Mesenteric fat pad (tissue), 1 donor: ENCODE measurements around the gene BRSK1. TPM values are rescaled to one million over a fixed set of nuclear protein-coding genes. Genes with fewer than 3 reads are reported as not detected.
A peak's percentile ranks its signal among the peaks of the same experiment; 100 is the strongest.
"Not testable (repeated sequence)": the region's sequence is repeated elsewhere in the genome, so short reads cannot be mapped to it uniquely, and the experiment has no call there.

Experiments used
- DNase-seq: peaks from one replicate; pipeline ENCODE4 v3.0.0-alpha.2; 2020; ENCODE audit warnings: low spot score
- total RNA-seq: library from RNA; stranded (reverse); fragmentation: NEBNext Ultra II Directional; extraction: Animal tissue kit (Norgen Biotek cat#: 25700); gene quantifications from one replicate; pipeline ENCODE4 v1.2.1, GENCODE V29; 2021
- donor health status: DM: yes; HTN: yes; CAD: no.

BRSK1 gene
- total RNA-seq, 1 donor from 2014 or later = 1.2 TPM

DNA sequence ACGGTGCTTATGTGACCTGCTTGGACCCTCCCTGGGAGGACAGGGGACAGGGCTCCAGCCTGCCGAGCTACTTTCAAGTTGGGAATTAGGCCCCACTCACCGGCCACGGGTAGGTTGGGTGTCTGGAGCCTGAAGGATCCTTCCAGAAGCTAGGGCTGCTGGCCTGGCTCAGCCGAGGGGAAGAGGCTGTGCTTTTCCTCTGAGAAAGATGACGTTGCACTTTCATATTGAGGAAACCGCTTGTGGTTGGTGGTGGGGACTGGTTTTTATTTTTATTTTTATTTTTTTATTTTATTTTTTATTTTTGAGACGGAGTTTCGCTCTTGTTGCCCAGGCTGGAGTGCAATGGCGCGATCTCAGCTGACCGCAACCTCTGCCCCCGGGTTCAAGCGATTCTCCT is 41.4 kb downstream of the BRSK1 start, which contains the start of gene TMEM150B:
TSS of gene TMEM150B (minus strand) at position 170 of the 400 bp plus-strand sequence. CDS start 4,305 bp downstream, outside the sequence.
- DNase-seq = no peak

DNA sequence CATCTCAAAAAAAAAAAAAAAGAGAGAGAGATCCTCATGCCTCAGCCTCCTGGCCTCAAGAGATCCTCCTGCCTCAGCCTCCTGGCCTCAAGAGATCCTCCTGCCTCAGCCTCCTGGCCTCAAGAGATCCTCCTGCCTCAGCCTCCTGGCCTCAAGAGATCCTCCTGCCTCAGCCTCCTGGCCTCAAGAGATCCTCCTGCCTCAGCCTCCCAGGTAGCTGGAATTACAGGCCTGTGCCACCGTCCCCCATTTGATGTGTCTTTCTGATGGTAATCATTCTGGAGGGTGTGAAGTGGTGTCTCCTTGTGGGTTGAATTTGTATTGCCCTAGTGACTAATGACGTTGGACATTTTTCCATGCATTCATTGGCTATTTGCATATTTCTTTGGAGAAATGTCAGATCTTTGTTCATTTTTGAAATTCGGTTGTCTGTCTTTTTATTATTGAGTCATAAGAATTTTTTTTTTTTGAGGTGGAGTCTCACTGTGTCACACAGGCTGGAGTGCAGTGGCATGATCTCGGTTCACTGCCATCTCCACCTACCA is 45.0 kb downstream of the BRSK1 start:
- DNase-seq = not testable (repeated sequence)

DNA sequence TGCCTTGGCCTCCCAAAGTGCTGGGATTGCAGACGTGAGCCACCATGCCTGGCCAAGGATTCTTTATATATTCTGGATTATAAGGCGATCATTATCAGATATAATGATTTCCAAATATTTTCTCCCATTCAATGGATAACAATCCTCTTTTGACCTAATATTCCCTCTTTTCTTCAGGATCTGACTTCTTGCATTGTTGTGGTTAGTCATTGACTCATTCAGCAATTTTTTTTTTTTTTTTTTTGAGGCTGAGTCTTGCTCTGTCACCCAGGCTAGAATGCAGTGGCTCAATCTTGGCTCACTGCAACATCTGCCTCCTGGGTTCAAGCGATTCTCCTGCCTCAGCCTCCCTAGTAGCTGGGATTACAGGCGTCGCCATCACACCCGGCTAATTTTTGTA is 46.0 kb downstream of the BRSK1 start:
- not testable (repeated sequence) for DNase-seq

DNA sequence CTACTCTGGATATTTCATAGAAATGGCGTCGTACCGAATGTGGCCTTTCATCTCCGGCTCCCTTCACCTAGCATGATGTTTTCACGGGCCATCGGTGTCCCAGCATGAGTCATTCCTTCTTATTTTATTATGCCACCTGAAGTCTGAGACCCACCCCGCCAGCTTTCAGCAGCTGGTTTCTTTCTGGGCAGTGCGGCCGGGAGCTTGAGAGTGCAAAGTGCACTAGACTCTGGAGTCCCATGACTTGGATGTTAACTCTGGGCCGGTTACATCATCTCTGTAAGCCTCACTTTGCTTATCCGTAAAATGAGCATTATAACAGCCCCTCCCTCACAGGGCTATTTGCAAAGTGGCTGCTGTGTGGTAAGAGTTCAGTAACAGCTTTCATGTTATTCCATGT is 50.1 kb downstream of the BRSK1 start:
- DNase-seq = no peak

GRCh38 chr19:55336101-55336500 is 52.3 kb downstream of the BRSK1 start:
- no peak for DNase-seq

DNA sequence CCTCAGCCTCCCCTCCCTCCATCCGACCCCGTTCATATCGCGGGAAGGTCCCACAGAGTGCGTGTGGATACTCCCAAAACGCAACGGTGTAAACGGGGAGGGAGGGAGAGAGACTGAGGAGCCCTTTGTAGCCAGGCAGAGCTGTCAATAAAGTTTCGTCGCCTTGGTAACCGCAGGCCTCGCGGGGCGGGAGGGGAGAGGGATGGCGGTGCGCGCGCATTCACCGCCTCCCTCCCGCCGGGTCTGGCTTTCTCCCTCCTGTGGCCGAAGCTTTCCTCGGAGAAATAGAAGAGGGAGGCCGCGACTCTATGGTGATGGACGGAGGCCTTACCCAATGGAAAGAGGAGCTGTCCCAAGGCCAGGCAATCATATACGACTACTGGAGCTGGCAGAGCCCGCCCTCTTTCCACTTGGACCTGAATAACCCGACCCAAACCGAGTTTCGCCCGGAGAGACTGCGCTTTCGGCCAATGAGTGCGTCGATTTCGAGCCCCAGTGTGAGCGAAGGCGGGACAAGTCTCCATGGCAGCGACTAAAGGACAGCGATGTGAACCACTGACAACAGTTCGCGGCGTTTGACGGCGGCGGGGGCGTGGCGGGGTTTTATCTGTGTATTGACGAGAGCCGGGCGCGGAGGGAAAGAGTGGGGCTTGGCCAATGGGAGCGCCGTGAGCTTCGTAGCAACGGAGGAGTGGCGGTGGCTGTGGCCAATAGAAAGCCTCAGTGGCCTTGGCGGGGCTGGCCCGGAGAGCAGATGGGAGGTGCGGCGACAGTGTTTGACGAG is 55.5 kb downstream of the BRSK1 start, which contains the start of gene KMT5C:
TSS of gene KMT5C (plus strand) at position 772 of the 784 bp plus-strand sequence. CDS start 2,061 bp downstream, outside the sequence.
- peak; percentile 100 for DNase-seq

DNA sequence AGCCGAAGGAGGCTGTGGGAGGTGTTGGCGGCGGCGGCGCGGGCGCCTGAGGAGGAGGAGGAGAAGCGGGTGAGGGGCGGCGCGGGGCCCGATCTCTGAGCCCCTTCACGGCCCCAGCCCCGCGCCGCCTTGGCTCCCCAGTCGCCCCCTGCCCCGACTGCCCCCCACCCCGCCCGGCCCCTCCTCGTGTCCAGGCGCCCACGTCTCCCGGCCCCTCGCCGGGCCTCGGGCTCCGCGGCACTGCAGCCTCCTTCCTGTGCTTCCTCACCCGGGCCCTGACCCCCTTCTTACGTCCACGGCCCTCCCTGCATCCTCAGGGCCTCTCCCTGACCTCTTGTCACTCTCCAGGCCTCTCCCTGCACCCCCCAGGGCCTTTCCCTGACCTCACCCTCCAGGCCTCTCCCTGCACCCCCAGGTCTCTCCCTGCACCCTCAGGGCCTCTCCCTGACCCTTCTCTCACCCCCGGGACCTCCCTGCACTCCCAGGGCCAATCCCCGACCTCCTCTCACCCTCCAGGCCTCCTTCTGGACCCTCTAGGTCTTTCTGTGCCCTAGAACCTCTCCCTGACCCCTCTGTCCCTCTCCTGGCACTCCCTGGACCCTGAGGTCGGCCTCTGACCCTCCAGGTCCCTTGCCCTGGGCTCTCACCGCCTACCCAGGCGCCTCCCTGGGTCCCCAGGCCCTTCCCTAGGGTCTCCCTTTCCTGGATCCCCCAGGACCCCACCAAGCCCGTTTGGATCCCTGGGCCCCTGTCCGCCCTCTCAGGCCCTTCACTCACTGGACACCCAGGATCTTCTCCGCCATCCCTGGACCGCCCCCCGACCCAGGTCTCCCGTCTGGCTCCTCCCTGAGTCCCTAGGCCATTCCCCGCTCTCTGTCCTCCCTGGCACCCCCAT is 56.3 kb downstream of the BRSK1 start:
- DNase-seq = no peak

DNA sequence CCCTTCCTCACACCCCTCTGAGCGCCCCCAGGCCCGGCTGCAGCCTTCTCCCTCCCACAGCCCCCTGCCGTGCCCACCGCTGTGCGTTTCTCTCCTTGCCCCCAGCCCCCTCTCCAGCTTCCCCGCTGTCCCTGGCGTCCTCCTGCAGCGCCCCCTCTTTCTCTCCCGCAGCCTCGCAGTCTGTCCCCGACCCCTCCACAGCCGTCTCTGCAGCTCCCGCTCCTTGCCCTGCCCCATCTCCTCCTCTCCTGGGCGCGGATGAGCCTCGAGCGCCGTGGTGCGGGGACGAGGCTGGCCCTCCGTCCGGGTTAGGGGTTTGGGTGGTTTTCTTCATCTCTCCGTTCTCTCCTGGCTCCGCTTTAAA is 57.0 kb downstream of the BRSK1 start:
- no peak for DNase-seq

- no peak for DNase-seq
Observed at GRCh38 chr19:55341171-55341588, 57.4 kb downstream of the BRSK1 start.

GRCh38 chr19:55341595-55342531 is 58.1 kb downstream of the BRSK1 start:
- DNase-seq = no peak

DNA sequence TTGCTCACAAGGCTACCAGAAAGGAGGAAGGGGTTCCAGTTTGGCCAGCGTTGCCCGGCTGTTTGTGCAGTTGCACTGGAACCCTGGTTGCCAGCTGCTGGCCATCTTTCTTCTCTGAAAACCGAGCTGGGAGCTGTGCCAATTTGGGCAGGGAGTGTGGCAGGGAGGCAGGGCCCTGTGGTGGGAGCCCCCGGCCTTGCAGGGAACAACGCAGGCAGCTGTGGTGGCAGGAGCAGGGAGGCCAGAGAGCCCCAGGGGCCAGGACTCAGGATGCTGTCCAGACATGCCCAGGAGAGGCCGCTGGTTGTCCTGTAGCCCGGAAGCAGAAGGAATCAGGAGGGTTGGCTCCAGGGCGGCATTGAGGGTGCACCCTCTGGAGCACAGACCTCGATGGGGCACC is 60.6 kb downstream of the BRSK1 start:
- no peak for DNase-seq

DNA sequence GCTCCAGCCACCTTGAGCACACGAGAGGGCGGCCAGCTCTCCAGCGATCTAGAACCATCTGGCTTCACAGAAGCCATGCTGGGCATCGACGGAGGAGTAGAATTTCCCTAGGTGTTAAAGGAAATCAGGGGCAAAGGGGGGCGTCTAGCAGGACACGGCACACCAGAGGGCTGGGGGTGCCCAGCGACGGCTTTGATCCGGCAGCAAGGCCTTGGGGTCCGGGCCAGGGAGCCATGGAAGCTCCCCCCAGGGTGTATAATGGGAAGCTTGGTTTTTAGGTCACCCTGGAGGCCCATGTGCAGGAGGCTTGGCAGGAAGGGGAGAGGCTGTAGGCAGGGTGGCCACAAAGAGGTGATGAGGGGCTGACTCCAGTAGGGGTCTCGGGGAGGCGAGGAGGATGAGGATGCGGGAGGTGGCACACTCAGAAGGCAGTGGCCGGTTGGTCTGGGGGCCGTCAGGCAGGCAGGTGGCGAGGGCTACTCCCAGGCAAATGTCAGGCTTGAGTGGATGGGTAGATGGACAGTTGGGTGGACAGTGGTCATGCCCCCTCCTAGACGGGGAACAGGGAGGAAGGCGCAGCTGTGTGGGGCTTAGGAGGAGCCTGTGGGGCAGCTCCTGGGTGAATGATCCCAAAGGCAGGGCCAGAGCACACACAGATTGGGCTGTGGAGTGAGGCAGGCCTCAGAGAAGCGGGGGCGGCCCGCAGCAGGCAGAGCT is 61.5 kb downstream of the BRSK1 start:
- DNase-seq = no peak

GRCh38 chr19:55345818-55346724 is 62.3 kb downstream of the BRSK1 start:
- DNase-seq = no peak

DNA sequence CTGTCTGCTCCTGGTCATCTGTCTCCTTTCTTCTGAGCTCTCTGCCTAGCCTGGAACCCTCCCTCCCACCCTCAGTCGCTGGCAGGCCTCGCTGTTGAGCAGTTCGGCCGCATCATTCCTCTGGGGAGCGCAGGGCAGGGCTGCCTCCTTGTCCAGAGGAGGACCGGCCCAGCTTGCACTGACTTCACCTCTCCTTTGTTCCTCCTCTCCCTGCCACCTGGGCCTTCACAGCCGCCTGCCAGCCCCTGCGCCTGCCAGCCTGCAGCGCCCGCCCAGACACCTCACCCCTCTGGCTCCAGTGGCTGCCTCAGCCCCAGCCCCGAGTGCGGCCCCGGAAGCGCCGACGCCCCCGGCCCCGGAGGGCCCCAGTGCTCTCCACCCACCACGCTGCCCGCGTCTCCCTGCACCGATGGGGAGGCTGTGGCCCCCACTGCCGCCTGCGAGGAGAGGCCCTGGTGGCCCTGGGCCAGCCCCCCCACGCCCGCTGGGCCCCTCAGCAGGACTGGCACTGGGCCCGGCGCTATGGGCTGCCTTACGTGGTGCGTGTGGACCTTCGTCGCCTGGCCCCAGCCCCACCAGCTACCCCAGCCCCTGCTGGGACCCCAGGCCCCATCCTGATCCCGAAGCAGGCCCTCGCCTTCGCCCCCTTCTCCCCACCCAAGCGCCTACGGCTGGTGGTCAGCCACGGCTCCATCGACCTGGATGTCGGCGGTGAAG is 63.1 kb downstream of the BRSK1 start:
- DNase-seq = no peak

- no peak for DNase-seq
Observed at GRCh38 chr19:55347442-55348009, 63.7 kb downstream of the BRSK1 start.

GRCh38 chr19:55348317-55349034 is 64.7 kb downstream of the BRSK1 start:
- DNase-seq = no peak

DNA sequence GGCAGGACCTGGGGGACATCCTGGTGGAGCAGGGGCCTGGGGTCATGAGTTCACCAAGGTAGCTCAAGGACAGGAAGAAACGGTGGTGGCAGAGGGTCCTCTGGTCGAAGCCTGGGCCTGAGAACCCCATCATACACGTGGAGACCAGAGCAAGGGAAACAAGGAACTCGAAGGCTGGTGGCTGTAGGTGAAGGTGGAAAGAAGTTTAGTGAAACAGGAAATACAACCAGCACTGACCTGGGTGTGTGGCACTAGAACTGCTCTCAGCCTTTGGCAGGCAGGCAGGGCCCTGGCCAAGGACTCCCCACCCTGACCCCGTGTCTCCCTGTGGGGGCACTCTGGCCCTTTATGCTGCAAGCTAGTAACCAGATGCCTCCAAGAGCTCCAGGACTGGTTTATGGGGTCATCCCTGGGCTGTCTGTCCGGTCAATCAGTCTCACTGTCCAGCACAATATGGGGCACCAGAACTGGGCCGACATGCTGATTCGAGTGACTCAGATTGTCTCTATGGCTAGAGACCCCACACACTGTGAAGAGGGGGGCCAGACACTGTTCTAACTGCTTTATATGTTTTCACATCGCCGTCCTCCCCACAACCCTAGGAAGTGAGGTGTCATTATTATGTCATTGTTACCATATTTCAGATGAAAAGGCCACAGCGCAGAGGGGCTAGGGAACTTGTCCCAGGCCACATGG is 67.0 kb downstream of the BRSK1 start:
- DNase-seq = no peak
